ENCODE results near the gene SALL3. TPM values are rescaled to one million over a fixed set of nuclear protein-coding genes. Genes with fewer than 3 reads are reported as not detected.

Gene SALL3
- total and polyA plus RNA-seq, 2 of the 8 experiments (the other 6 are each of a cell fraction or from before 2014, with no cell fraction given): 10.5 to 46.4 TPM

DNA sequence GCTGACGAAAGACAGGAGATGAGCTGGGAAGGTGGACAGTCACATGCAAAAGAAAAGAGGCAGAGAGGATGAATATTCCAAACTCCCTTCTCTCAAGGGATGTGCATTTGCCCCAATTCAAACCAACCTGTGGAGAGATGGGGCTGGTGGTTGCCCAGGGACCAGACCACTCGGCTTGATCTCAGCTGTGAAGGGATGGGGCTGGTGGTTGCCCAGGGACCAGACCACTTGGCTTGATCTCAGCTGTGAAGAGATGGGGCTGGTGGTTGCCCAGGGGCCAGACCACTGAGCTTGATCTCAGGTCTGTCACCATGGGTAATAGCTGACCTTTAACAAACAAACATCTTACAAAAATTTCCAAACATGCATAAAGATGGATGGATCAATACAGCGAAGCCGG lies 42.5 kb upstream of the SALL3 start:
- ChIA-PET CTCF (ENCODE audit: partially characterized antibody) (interaction anchor here (1.0 to 1.5 kb wide), 4 partner anchors 36 to 61 kb away, joined by 3 to 6 read pairs (median 4); no protein-coding TSS in a partner anchor), POLR2A (ENCODE audit: partially characterized antibody) (no interaction called here)
- H3K9ac ChIP-seq (replicated peaks in 1 of 4; ENCODE audit: extremely low read depth in 1 of 4, low read depth in 3 of 4, low read length in 3 of 4): no peak overlapping the region
- no peak overlapping the region for H4K91ac ChIP-seq (replicated peaks; ENCODE audit: insufficient read length, low read length)
- H2BK120ac ChIP-seq (replicated peaks; ENCODE audit: low read depth, low read length): no peak overlapping the region
- WGBS, 2 experiments (ENCODE audit: extremely low coverage in 1 of 2, insufficient coverage in 1 of 2, insufficient read length in 1 of 2, insufficient replicate concordance in 2 of 2, low coverage in 1 of 2, low lambda C conversion rate in 2 of 2, missing lambda C conversion rate in 1 of 2): 94% methylated on average over 4 of the region's 4 CpGs; no CpG with 5 or more reads in 1 of the 2 experiments
- H3K27ac ChIP-seq (ENCODE audit: low read depth, low read length): no peak overlapping the region
- H3K4ac ChIP-seq (replicated peaks; ENCODE audit: insufficient read length, low read depth, low read length): no peak overlapping the region
- H3K36me3 ChIP-seq (ENCODE audit: control insufficient read depth in 2 of 4, insufficient read depth in 4 of 4, low read length in 3 of 4): no peaks in the 10 kb centered on the region
- no peaks in the 10 kb centered on the region for H4K20me1 ChIP-seq (replicated peaks in 1 of 2; ENCODE audit: control insufficient read depth in 1 of 2, insufficient read depth in 2 of 2, low read length in 2 of 2)
- H4K8ac ChIP-seq (ENCODE audit: extremely low read depth, insufficient read depth, low read length): no peak overlapping the region
- no peak overlapping the region for H2BK15ac ChIP-seq (ENCODE audit: low read length)
- no peak overlapping the region for H3K4me3 ChIP-seq (ENCODE audit: extremely low read depth in 1 of 4, insufficient read depth in 2 of 4, low read depth in 3 of 4, low read length in 4 of 4)
- H3K27me3 ChIP-seq (replicated peaks in 1 of 4; ENCODE audit: control insufficient read depth in 3 of 4, extremely low read depth in 1 of 4, insufficient read depth in 3 of 4, low read length in 3 of 4): no peaks in the 10 kb centered on the region
- no peak overlapping the region for H2AFZ ChIP-seq (ENCODE audit: low read length)
- DNase-seq (ENCODE audit: low read depth in 1 of 2, low spot score in 2 of 2): no peak
- H3K56ac ChIP-seq (replicated peaks; ENCODE audit: insufficient read length, low read depth, low read length): no peak overlapping the region
- no peak overlapping the region for H2BK12ac ChIP-seq (ENCODE audit: low read depth, low read length)
- no peak overlapping the region for H4K5ac ChIP-seq (ENCODE audit: insufficient read length, low read depth, low read length)
- H3K4me1 ChIP-seq (replicated peaks in 1 of 4; ENCODE audit: control insufficient read depth in 3 of 4, insufficient read depth in 4 of 4, low read length in 3 of 4): peaks cover 0 to 2% (median 0%) of the 10 kb centered on the region in 4 experiments; a peak in 2 of 7 replicates
- no peak overlapping the region for H3K23ac ChIP-seq (ENCODE audit: insufficient read length)
- no peak overlapping the region for H3K14ac ChIP-seq (ENCODE audit: insufficient read length)
- H2BK5ac ChIP-seq (ENCODE audit: low read depth, low read length): no peak overlapping the region
- FAIRE-seq: no peak
- H2BK20ac ChIP-seq (ENCODE audit: low read length): no peak overlapping the region
- no peak overlapping the region for H3K4me2 ChIP-seq (ENCODE audit: insufficient read depth in 1 of 2, low read depth in 2 of 2, low read length in 2 of 2)
- peaks cover 0 to 3% of the 10 kb centered on the region in 2 experiments; a peak in 1 of 4 replicates for H3K9me3 ChIP-seq (ENCODE audit: insufficient read depth in 2 of 2, low read depth in 1 of 2, low read length in 1 of 2)
- no peaks in the 10 kb centered on the region for H3K79me2 ChIP-seq (ENCODE audit: control insufficient read depth in 1 of 2, insufficient read depth in 2 of 2, low read length in 2 of 2)
- no peak overlapping the region for H3K18ac ChIP-seq (ENCODE audit: extremely low read depth, low read length)
- no peaks in the 10 kb centered on the region for H3K79me1 ChIP-seq (ENCODE audit: low read depth, low read length)
- H3K23me2 ChIP-seq (ENCODE audit: low read depth, low read length): no peaks in the 10 kb centered on the region
- H2AK5ac ChIP-seq (ENCODE audit: low read depth, low read length): no peak overlapping the region
- TF ChIP-seq CBX5 (IDR thresholded peaks at IDR 0.05; ENCODE audit: low read depth, low read length): no peak

Measured in H1 (cell line).